ENCODE measurements around the gene NCK1. TPM values are rescaled to one million over a fixed set of nuclear protein-coding genes. Genes with fewer than 3 reads are reported as not detected.

Gene NCK1
- 63.0 TPM for total RNA-seq
- long read RNA-seq, transcript NCK1-204 (3 exons, 2,403 nt), result minor isoform, 14 of 61 reads
- long read RNA-seq, transcript NCK1-201 (4 exons, 1,937 nt), result major isoform, 26 of 61 reads
- long read RNA-seq, transcript NCK1-207 (4 exons, 1,971 nt), result minor isoform, 9 of 61 reads
- long read RNA-seq, partial matches to known transcripts, result 2 of 61 reads
- long read RNA-seq, other reads (novel, unspliced or antisense), result 8 of 61 reads

DNA sequence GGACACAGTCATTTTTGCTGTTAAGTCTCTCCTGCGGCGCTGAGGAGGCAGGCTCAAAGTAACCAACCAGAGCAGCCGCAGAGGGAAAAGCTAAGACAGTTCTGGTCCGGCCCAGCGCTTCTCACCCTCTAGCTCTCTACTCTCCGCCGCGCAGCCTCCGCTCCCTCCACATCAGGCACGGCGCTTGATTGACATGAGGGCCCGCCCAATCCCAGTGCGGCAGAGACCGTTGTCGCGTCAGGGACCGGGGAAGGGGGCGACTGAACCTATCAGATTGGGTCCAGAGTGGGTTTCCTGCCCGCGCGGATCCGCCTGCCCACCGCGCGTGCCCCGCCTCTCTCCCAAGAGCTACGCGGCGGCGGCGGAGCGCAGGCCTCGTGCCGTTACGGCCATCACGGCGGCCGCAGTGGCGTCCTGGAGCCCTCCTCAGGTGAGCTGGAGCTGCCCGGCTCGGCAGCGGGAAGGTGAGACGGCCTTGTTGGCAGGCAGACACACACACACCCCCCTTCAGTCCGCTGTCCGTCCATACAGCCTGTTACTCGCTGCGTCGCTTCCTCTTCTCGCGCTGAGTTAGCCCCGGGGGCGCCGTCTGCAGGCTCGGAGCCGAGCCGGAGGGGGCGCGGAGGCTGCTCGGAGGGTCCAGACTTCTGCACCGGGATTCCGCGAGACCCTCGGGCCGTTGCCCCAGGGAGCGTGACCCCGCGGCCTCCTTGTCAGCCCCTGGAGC is at the start of gene NCK1:
NCK1 (plus strand) TSS at position 319 of the 727 bp plus-strand sequence. CDS start 65,794 bp downstream, outside the sequence.
- no peaks in the 10 kb centered on the region for H3K9me3 ChIP-seq
- ATAC-seq (peak; percentile 99), DNase-seq (peak; percentile 99)
- H3K4me3 ChIP-seq, result peak within 1 kb of the TSS; percentile 98
- peaks cover 49% of the 10 kb centered on the region for H3K4me1 ChIP-seq
- H3K27me3 ChIP-seq (ENCODE audit: low read depth), result no peaks in the 10 kb centered on the region
- peak; percentile 27 for TF ChIP-seq CTCF (IDR thresholded peaks at IDR 0.05)
- intact Hi-C loops (cut with DNase I), result no loop called here
- no peaks in the 10 kb centered on the region for H3K36me3 ChIP-seq
- H3K27ac ChIP-seq, result peak within 1 kb of the TSS; percentile 97

DNA sequence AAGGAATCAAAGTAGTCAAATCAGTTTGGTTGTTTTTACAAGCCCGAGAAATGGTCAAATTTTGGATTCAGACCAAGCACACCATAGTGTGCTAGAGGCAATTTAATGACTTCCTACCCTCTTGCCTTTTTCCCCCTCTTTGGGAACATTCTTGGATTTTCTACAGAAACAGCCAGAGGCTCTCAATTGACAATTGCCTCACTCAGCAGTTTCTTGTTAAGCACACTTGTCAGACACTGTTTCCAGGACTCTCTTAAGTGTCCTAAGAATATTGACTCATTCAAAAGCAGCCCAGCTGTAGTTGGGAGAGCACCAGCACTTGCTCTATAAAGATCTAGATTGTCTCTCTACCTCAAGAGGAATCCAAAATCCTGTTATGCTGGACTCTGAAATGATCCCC is 44.6 kb upstream of the NCK1 start:
- ATAC-seq, result peak; percentile 61 to 68
- H3K36me3 ChIP-seq, result no peaks in the 10 kb centered on the region
- H3K27ac ChIP-seq, result no peak overlapping the region
- H3K4me1 ChIP-seq, result peaks cover 30% of the 10 kb centered on the region
- no peaks in the 10 kb centered on the region for H3K9me3 ChIP-seq
- H3K27me3 ChIP-seq (ENCODE audit: low read depth), result peaks cover 7% of the 10 kb centered on the region
- no peak for DNase-seq
- no peak for TF ChIP-seq CTCF (IDR thresholded peaks at IDR 0.05)
- H3K4me3 ChIP-seq, result no peak overlapping the region
- intact Hi-C loops (cut with DNase I), result no loop called here

DNA sequence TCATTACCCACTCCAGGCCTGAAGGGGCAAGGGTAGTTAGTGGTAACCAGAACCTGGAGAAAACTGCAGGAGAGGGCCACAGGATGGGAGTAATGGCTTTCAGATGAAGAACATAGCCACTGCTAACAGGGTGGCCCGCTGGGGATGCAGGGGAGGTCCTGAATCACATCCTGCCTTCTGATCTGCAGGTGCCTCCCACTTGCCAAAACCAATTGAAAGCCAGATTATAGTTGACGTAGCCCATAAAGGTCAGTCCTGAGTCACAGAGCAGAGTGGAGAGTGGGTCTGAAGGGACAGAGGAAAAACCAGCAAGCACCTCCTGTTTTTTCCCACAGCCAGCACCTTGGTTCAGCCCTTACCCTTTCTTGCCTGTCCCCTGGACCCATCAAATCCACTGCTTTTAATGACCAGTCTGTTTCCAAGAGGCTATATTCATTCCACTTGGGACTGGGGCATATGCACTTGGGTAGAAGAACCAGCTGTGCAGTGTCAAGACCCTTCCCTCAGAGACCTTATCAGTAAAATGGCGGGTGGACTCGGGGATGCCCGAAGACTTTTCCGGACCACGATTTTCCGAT is 43.7 kb upstream of the NCK1 start:
- H3K4me1 ChIP-seq, result peaks cover 30% of the 10 kb centered on the region
- ATAC-seq (peak; percentile 44 to 51), DNase-seq (no peak)
- H3K27me3 ChIP-seq (ENCODE audit: low read depth), result peaks cover 7% of the 10 kb centered on the region
- TF ChIP-seq CTCF (IDR thresholded peaks at IDR 0.05), result no peak
- H3K9me3 ChIP-seq, result no peaks in the 10 kb centered on the region
- H3K36me3 ChIP-seq, result no peaks in the 10 kb centered on the region
- intact Hi-C loops (cut with DNase I), result no loop called here
- H3K27ac ChIP-seq, result peak overlapping the region; percentile 82
- H3K4me3 ChIP-seq, result peak overlapping the region; percentile 74

GRCh38 chr3:136818769-136819391 is 43.1 kb upstream of the NCK1 start, which contains the start of gene SLC35G2:
SLC35G2 (plus strand) TSS chr3:136819126; CDS start chr3:136854461, 35,335 bp downstream.
- peak; percentile 58 for DNase-seq
- H3K27ac ChIP-seq, result peak within 1 kb of the TSS; percentile 82

More at GRCh38 chr3:136818769-136819391, 43.1 kb upstream of the NCK1 start, which contains the start of gene SLC35G2:
- ATAC-seq, result peak; percentile 69 to 71
- no peaks in the 10 kb centered on the region for H3K36me3 ChIP-seq
- intact Hi-C loops (cut with DNase I), result no loop called here
- peak within 1 kb of the TSS; percentile 74 for H3K4me3 ChIP-seq
- H3K4me1 ChIP-seq, result peaks cover 30% of the 10 kb centered on the region
- TF ChIP-seq CTCF (IDR thresholded peaks at IDR 0.05), result no peak
- peaks cover 7% of the 10 kb centered on the region for H3K27me3 ChIP-seq (ENCODE audit: low read depth)
- no peaks in the 10 kb centered on the region for H3K9me3 ChIP-seq

All from lower lobe of right lung (tissue), 2 donors.